CD4-positive, alpha-beta T cell (primary cell): ENCODE results near the gene SKA2. TPM values are rescaled to one million over a fixed set of nuclear protein-coding genes. Genes with fewer than 3 reads are reported as not detected.

Source experiments
- ATAC-seq: fragments of 200-7000 bp; cut with Tn5 transposase; one replicate; pipeline ENCODE4 v1.10.0; 2022; ENCODE audit warnings: mild to moderate bottlenecking; ENCODE audit not compliant: poor library complexity
- CTCF ChIA-PET: fragments of 350-600 bp; sonication (Branson Sonifier 250); formaldehyde crosslinking; loops from one replicate; lab custom pipeline; 2021; ENCODE audit warnings: antibody characterized with exemption, inconsistent platforms; lab: Charles Lee
- POLR2A ChIA-PET: fragments of 350-600 bp; sonication (Branson Sonifier 250); formaldehyde crosslinking; loops from one replicate; lab custom pipeline; 2021; ENCODE audit warnings: antibody characterized with exemption, inconsistent platforms; lab: Charles Lee
- DNase-seq, 14 experiments: peaks; one replicate each; pipeline ENCODE4 v3.0.0-alpha.2; 2013 to 2020; ENCODE audit warnings: mixed read lengths in 2 of 14
- H3K27ac ChIP-seq, 2 donors: one replicate each; pipeline versions ENCODE4 v1.5.1 to v1.7.0; 2013; ENCODE audit warnings: low read length in 2 of 2, low read depth in 1 of 2, mild to moderate bottlenecking in 1 of 2
- H3K27me3 ChIP-seq, 2 experiments: 1 replicate in 1 of 2; 2 replicates in 1 of 2; pipeline versions ENCODE4 v1.6.1 to v1.7.0; 2013; ENCODE audit warnings: low read length in 2 of 2, control low read depth in 1 of 2, mild to moderate bottlenecking in 1 of 2, moderate library complexity in 1 of 2; ENCODE audit not compliant: insufficient read depth in 2 of 2, control insufficient read depth in 1 of 2
- H3K36me3 ChIP-seq: one replicate; pipeline ENCODE4 v1.6.1; 2013; ENCODE audit warnings: low read length, control low read depth; ENCODE audit not compliant: insufficient read depth
- H3K4me1 ChIP-seq: one replicate; pipeline ENCODE4 v1.6.1; 2013; ENCODE audit warnings: low read length, control low read depth; ENCODE audit not compliant: insufficient read depth
- H3K4me3 ChIP-seq: one replicate; pipeline ENCODE4 v1.5.1; 2013; ENCODE audit warnings: mild to moderate bottlenecking, low read length, moderate library complexity
- H3K9me3 ChIP-seq, 2 experiments: 1 replicate in 1 of 2; 2 replicates in 1 of 2; pipeline versions ENCODE4 v1.6.1 to v1.7.0; 2013; ENCODE audit warnings: low read length in 2 of 2, mild to moderate bottlenecking in 2 of 2, control low read depth in 1 of 2, moderate library complexity in 1 of 2; ENCODE audit not compliant: control insufficient read depth in 1 of 2, insufficient read depth in 1 of 2
- H3K27ac Mint-ChIP-seq: one replicate; pipeline ENCODE4 v1.8.0; 2020; ENCODE audit warnings: mixed read lengths
- H3K27me3 Mint-ChIP-seq: one replicate; pipeline ENCODE4 v1.8.0; 2021; ENCODE audit warnings: mixed read lengths
- H3K36me3 Mint-ChIP-seq: one replicate; pipeline ENCODE4 v1.8.0; 2021; ENCODE audit warnings: low read depth, mixed read lengths
- H3K4me1 Mint-ChIP-seq: one replicate; pipeline ENCODE4 v1.8.0; 2021; ENCODE audit warnings: low read depth, mixed read lengths
- H3K4me3 Mint-ChIP-seq: one replicate; pipeline ENCODE4 v1.8.0; 2020; ENCODE audit warnings: mild to moderate bottlenecking, mixed read lengths
- H3K9me3 Mint-ChIP-seq: one replicate; pipeline ENCODE4 v1.8.0; 2020; ENCODE audit warnings: mixed read lengths
- CTCF ChIP-seq: fragments of 200-600 bp; IDR thresholded peaks from one replicate; pipeline ENCODE4 v1.8.0; 2022; ENCODE audit warnings: antibody characterized with exemption, mild to moderate bottlenecking
- intact Hi-C, 2 experiments: fragments of 100-400 bp; cut with DNase I in 1 of 2; cut with micrococcal nuclease in 1 of 2; formaldehyde crosslinking; loops; one replicate each; pipeline versions ENCODE4 v1.15.1 to v1.9.0; 2023 to 2025; cut with DNase I, micrococcal nuclease
- total RNA-seq, 174 experiments: library from RNA in 2 of 174; stranded (reverse) in 2 of 174; gene quantifications; one replicate each; pipeline ENCODE4 v1.2.3 and lab custom pipeline; 2021 to 2026

The SKA2 gene
- total RNA-seq, 2 experiments from 2014 or later: 5.2 to 7.7 TPM

GRCh38 chr17:59131131-59131530 is 23.9 kb downstream of the SKA2 start:
- POLR2A ChIA-PET: no interaction called here
- no peak for TF ChIP-seq CTCF
- intact Hi-C loops: no loop called here
- no peaks in the 10 kb centered on the region for H3K27me3 ChIP-seq
- ATAC-seq: no peak
- H3K9me3 ChIP-seq: no peaks in the 10 kb centered on the region
- H3K27ac ChIP-seq: no peak overlapping the region
- no peak overlapping the region for H3K4me3 ChIP-seq
- CTCF ChIA-PET: no interaction called here
- no peaks in the 10 kb centered on the region for H3K4me1 Mint-ChIP-seq
- DNase-seq: no peak
- H3K27me3 Mint-ChIP-seq: no peaks in the 10 kb centered on the region
- H3K36me3 ChIP-seq: peaks cover 14% of the 10 kb centered on the region
- H3K4me1 ChIP-seq: no peaks in the 10 kb centered on the region
- no peak overlapping the region for H3K27ac Mint-ChIP-seq
- H3K4me3 Mint-ChIP-seq: no peak overlapping the region
- peaks cover 25% of the 10 kb centered on the region for H3K36me3 Mint-ChIP-seq
- H3K9me3 Mint-ChIP-seq: no peaks in the 10 kb centered on the region

DNA sequence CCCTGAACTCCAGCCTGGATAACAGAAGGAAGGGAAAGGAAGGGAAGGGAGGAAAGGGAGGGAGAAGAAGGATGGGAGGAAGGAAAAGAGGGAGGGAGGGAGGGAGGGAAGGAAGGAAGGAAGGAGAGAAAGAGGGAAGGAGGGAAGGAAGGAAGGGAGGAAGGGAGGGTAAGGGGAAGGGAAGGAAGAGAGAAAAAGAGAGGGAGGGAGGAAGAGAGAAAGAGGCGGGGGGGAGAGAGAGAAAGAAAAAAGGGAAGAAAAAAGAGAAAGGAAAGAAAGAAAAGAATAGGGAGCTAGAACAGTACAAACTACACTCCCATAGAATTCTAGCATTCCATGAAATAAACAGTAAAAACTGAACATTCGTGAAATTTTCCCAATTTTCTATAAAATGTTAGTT is 25.2 kb downstream of the SKA2 start:
- no peaks in the 10 kb centered on the region for H3K27me3 ChIP-seq
- no peak for DNase-seq
- H3K36me3 ChIP-seq: peaks cover 14% of the 10 kb centered on the region
- no peak for TF ChIP-seq CTCF
- no peak overlapping the region for H3K4me3 Mint-ChIP-seq
- ChIA-PET POLR2A (no interaction called here), CTCF (no interaction called here)
- no peaks in the 10 kb centered on the region for H3K4me1 ChIP-seq
- ATAC-seq: no peak
- H3K27ac ChIP-seq: no peak overlapping the region
- H3K27me3 Mint-ChIP-seq: no peaks in the 10 kb centered on the region
- H3K9me3 ChIP-seq: no peaks in the 10 kb centered on the region
- no peaks in the 10 kb centered on the region for H3K9me3 Mint-ChIP-seq
- no peak overlapping the region for H3K27ac Mint-ChIP-seq
- H3K36me3 Mint-ChIP-seq: peaks cover 32% of the 10 kb centered on the region
- H3K4me1 Mint-ChIP-seq: no peaks in the 10 kb centered on the region
- no peak overlapping the region for H3K4me3 ChIP-seq
- intact Hi-C loops: no loop called here

DNA sequence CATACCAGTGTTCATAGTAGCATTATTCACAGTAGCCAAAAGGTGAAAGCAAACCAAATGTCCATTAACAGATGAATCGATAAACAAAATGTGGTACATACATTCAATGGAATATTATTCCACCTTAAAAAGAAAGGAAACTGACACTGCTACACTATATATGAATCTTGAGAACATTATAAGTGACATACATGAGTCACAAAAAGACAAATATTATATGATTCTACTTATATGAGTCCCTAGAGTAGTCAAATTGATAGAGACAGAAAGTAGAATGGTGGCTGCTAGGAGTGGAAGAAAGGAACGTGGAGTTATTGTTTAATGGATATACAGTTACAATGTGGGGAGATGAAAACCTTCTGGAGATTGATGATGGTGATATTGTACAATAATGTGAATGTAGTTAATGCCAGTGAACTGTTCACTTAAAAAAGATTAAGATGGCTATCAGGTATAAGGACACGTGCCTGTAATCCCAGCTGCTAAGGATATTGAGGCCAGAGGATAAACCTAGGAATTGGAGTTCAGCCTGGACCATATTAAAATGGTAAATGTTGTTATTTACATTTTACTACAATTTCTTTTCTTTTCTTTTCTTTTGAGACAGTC is 28.1 kb downstream of the SKA2 start:
- ATAC-seq (no peak), DNase-seq (no peak)
- intact Hi-C loops: no loop called here
- ChIA-PET CTCF (no interaction called here), POLR2A (no interaction called here)
- Histone ChIP-seq H3K4me1 (no peaks in the 10 kb centered on the region), H3K36me3 (peaks cover 18% of the 10 kb centered on the region), H3K9me3 (no peaks in the 10 kb centered on the region), H3K27ac (no peak overlapping the region), H3K27me3 (no peaks in the 10 kb centered on the region), H3K4me3 (no peak overlapping the region)
- Mint-ChIP-seq H3K36me3 (peaks cover 49% of the 10 kb centered on the region), H3K27ac (no peak overlapping the region), H3K9me3 (no peaks in the 10 kb centered on the region), H3K4me1 (no peaks in the 10 kb centered on the region), H3K27me3 (no peaks in the 10 kb centered on the region), H3K4me3 (no peak overlapping the region)
- no peak for TF ChIP-seq CTCF
